Keratinocyte (primary cell): ENCODE results near the gene ANKFY1. TPM values are rescaled to one million over a fixed set of nuclear protein-coding genes. Genes with fewer than 3 reads are reported as not detected.

ENCODE experiments used
- DNase-seq: peaks from one replicate; pipeline ENCODE4 v3.0.0-alpha.2; 2011; ENCODE audit warnings: low read depth, missing footprints, low spot score
- FAIRE-seq: peaks from 2 replicates; lab custom pipeline; 2011; peaks lifted over from hg19 to GRCh38; lab: Jason Lieb, UNC
- H2AFZ ChIP-seq: 2 replicates; pipeline ENCODE4 v1.6.0; 2012; ENCODE audit warnings: low read length, control low read depth, inconsistent platforms; ENCODE audit not compliant: control insufficient read depth
- H3K27ac ChIP-seq: 2 replicates; pipeline ENCODE4 v1.5.1; 2011; ENCODE audit warnings: low read length; ENCODE audit not compliant: control insufficient read depth, insufficient read depth
- H3K27me3 ChIP-seq: 3 replicates; pipeline ENCODE4 v1.6.0; 2011; ENCODE audit warnings: low read length; ENCODE audit not compliant: control insufficient read depth, insufficient read depth; ENCODE audit errors: extremely low read depth
- H3K36me3 ChIP-seq, 2 experiments: 2 replicates in 1 of 2; 3 replicates in 1 of 2; pipeline ENCODE4 v1.5.1; 2011; ENCODE audit warnings: low read length in 2 of 2, mild to moderate bottlenecking in 1 of 2; ENCODE audit not compliant: control insufficient read depth in 2 of 2, insufficient read depth in 2 of 2; ENCODE audit errors: extremely low read depth in 1 of 2
- H3K4me1 ChIP-seq: 3 replicates; pipeline ENCODE4 v1.5.1; 2011; ENCODE audit warnings: low read length; ENCODE audit not compliant: control insufficient read depth, insufficient read depth; ENCODE audit errors: extremely low read depth
- H3K4me2 ChIP-seq: 3 replicates; pipeline ENCODE4 v1.6.0; 2011; ENCODE audit warnings: low read depth, low read length; ENCODE audit not compliant: control insufficient read depth, insufficient read depth; ENCODE audit errors: extremely low read depth
- H3K4me3 ChIP-seq, 3 experiments: fragments of 200-600 bp in 1 of 3; sonication (generic) in 1 of 3; 2 replicates in 2 of 3; 3 replicates in 1 of 3; pipeline ENCODE4 v1.5.1; 2011 to 2016; ENCODE audit warnings: low read length in 3 of 3, mild to moderate bottlenecking in 3 of 3, control low read depth in 2 of 3, inconsistent platforms in 1 of 3, low read depth in 1 of 3, mixed read lengths in 1 of 3, mixed run types in 1 of 3, moderate library complexity in 1 of 3; ENCODE audit not compliant: control insufficient read depth in 2 of 3, insufficient read depth in 2 of 3; ENCODE audit errors: extremely low read depth in 1 of 3
- H3K79me2 ChIP-seq: 2 replicates; pipeline ENCODE4 v1.6.0; 2012; ENCODE audit warnings: low read length; ENCODE audit not compliant: control insufficient read depth, insufficient read depth
- H3K9ac ChIP-seq: 3 replicates; pipeline ENCODE4 v1.6.0; 2011; ENCODE audit warnings: low read length; ENCODE audit not compliant: control insufficient read depth, insufficient read depth; ENCODE audit errors: extremely low read depth
- H3K9me1 ChIP-seq: 3 replicates; pipeline ENCODE4 v1.6.0; 2011; ENCODE audit warnings: low read length; ENCODE audit not compliant: control insufficient read depth, insufficient read depth; ENCODE audit errors: extremely low read depth
- H3K9me3 ChIP-seq: 2 replicates; pipeline ENCODE4 v1.5.1; 2012; ENCODE audit warnings: low read depth, low read length; ENCODE audit not compliant: control insufficient read depth
- H4K20me1 ChIP-seq: 3 replicates; pipeline ENCODE4 v1.6.0; 2011; ENCODE audit warnings: low read length; ENCODE audit not compliant: control insufficient read depth, insufficient read depth; ENCODE audit errors: extremely low read depth
- EZH2 ChIP-seq: IDR thresholded peaks from one replicate; pipeline ENCODE4 v1.6.1; 2012; ENCODE audit warnings: inconsistent platforms, mild to moderate bottlenecking, low read length, moderate library complexity
- dilution Hi-C: fragments of 300-500 bp; cut with MboI; formaldehyde crosslinking; loops from one replicate; pipeline ENCODE4 v1.7.0; 2020; ENCODE audit warnings: low sequenced_read_pairs; ENCODE audit not compliant: extremely low pct_ligation_motif_present
- polyA plus RNA-seq, 5 experiments: library from polyadenylated mRNA; depleted of rRNA in 3 of 5; stranded (reverse) in 3 of 5; stranded (forward) in 1 of 5; unstranded in 1 of 5; fragments of >200 nt; gene quantifications; 1 replicate in 1 of 5; 2 replicates in 3 of 5; 3 replicates in 1 of 5; pipeline versions ENCODE4 v1.2.1 to v1.2.3, GENCODE V29; 2011 to 2012; ENCODE audit warnings: missing spikeins in 2 of 5, low read depth in 1 of 5, low replicate concordance in 1 of 5
- TF ChIP-seq, protein P1 (sequence below), 3 experiments: IDR thresholded peaks in 1 of 3; conservative IDR thresholded peaks in 1 of 3; optimal IDR thresholded peaks in 1 of 3; 2 replicates in 2 of 3; 3 replicates in 1 of 3; pipeline versions ENCODE3 to v1.5.1; 2011; ENCODE audit warnings: low read length in 3 of 3, mild to moderate bottlenecking in 3 of 3, moderate library complexity in 2 of 3, control low read depth in 1 of 3, inconsistent platforms in 1 of 3; ENCODE audit not compliant: insufficient read depth in 2 of 3; ENCODE audit errors: extremely low read depth in 1 of 3

ANKFY1 gene
- polyA plus RNA-seq, 1 donor (not counting 4 experiments of a cell fraction or from before 2014, with no cell fraction given): 27.0 TPM

DNA sequence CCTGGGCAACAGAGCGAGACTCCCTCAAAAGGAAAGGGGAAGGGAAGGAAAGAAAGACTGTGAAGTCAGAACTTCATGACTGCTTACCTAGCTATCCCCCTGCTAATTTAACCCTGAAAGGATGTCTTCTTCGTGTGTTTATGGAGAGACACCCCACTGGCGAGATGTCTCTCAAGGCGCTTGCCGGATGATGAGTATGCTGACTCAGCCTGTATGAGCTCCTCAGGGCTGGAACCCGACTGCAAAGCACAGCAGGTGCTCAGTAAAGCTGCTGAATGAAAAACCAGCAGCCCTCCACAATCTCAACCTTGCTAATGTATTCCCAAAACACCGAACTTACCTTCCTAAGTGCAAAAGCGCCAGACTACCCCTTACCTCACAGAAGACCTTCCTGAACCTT lies 2.3 kb downstream of the ANKFY1 start:
- dilution Hi-C loops: no loop called here
- H3K9ac ChIP-seq: no peak overlapping the region
- H3K9me3 ChIP-seq: peaks cover 7% of the 10 kb centered on the region
- H2AFZ ChIP-seq: no peak overlapping the region
- no peak overlapping the region for H3K4me2 ChIP-seq
- no peak overlapping the region for H3K4me3 ChIP-seq
- H3K27ac ChIP-seq: no peak overlapping the region
- FAIRE-seq (no peak), DNase-seq (no peak)
- H3K79me2 ChIP-seq: peaks cover 75% of the 10 kb centered on the region
- H3K27me3 ChIP-seq: no peaks in the 10 kb centered on the region
- peaks cover 0 to 13% of the 10 kb centered on the region in 2 experiments for H3K36me3 ChIP-seq
- peaks cover 20% of the 10 kb centered on the region for H3K4me1 ChIP-seq
- TF ChIP-seq EZH2: no peak
- TF ChIP-seq, protein P1, sequence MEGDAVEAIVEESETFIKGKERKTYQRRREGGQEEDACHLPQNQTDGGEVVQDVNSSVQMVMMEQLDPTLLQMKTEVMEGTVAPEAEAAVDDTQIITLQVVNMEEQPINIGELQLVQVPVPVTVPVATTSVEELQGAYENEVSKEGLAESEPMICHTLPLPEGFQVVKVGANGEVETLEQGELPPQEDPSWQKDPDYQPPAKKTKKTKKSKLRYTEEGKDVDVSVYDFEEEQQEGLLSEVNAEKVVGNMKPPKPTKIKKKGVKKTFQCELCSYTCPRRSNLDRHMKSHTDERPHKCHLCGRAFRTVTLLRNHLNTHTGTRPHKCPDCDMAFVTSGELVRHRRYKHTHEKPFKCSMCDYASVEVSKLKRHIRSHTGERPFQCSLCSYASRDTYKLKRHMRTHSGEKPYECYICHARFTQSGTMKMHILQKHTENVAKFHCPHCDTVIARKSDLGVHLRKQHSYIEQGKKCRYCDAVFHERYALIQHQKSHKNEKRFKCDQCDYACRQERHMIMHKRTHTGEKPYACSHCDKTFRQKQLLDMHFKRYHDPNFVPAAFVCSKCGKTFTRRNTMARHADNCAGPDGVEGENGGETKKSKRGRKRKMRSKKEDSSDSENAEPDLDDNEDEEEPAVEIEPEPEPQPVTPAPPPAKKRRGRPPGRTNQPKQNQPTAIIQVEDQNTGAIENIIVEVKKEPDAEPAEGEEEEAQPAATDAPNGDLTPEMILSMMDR (optimal IDR thresholded peaks at IDR 0.05 in 1 of 3, IDR thresholded peaks at IDR 0.05 in 1 of 3, conservative IDR thresholded peaks at IDR 0.05 in 1 of 3; ENCODE audit: extremely low read depth in 1 of 3, insufficient read depth in 2 of 3, low read length in 3 of 3): no peak
- H4K20me1 ChIP-seq: peaks cover 3% of the 10 kb centered on the region
- H3K9me1 ChIP-seq: no peaks in the 10 kb centered on the region

DNA sequence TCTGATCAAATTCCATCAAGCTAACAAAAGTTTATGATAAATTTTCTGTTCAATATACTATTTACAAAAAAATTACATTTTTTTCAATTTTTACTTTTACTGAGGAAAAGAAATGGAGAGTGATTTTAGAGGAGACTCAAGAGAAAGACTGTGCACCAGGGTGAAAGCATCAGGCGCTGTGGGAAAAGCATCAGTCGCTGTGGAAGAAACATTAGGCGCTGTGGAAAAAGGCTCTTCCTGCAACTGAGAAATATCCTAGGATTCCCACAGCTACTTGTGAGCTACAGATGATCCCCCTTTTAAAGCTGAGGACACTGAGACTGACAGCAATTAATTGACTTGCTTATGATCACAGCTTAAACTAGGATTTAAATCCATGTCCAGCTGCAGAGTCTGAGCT lies 4.9 kb downstream of the ANKFY1 start:
- H3K36me3 ChIP-seq: peaks cover 0 to 15% of the 10 kb centered on the region in 2 experiments
- H3K27me3 ChIP-seq: no peaks in the 10 kb centered on the region
- H4K20me1 ChIP-seq: peaks cover 3% of the 10 kb centered on the region
- FAIRE-seq (no peak), DNase-seq (no peak)
- no peak overlapping the region for H3K4me2 ChIP-seq
- peaks cover 12% of the 10 kb centered on the region for H3K4me1 ChIP-seq
- H2AFZ ChIP-seq: no peak overlapping the region
- no peak overlapping the region for H3K4me3 ChIP-seq
- TF ChIP-seq EZH2: no peak
- TF ChIP-seq, protein P1 (optimal IDR thresholded peaks at IDR 0.05 in 1 of 3, IDR thresholded peaks at IDR 0.05 in 1 of 3, conservative IDR thresholded peaks at IDR 0.05 in 1 of 3; ENCODE audit: extremely low read depth in 1 of 3, insufficient read depth in 2 of 3, low read length in 3 of 3): no peak
- peaks cover 7% of the 10 kb centered on the region for H3K9me3 ChIP-seq
- no peak overlapping the region for H3K9ac ChIP-seq
- H3K9me1 ChIP-seq: no peaks in the 10 kb centered on the region
- H3K79me2 ChIP-seq: peaks cover 95% of the 10 kb centered on the region
- no peak overlapping the region for H3K27ac ChIP-seq
- dilution Hi-C loops: no loop called here
